Measurements from ENCODE around the gene LONRF3.

- TF ChIP-seq, protein P1, sequence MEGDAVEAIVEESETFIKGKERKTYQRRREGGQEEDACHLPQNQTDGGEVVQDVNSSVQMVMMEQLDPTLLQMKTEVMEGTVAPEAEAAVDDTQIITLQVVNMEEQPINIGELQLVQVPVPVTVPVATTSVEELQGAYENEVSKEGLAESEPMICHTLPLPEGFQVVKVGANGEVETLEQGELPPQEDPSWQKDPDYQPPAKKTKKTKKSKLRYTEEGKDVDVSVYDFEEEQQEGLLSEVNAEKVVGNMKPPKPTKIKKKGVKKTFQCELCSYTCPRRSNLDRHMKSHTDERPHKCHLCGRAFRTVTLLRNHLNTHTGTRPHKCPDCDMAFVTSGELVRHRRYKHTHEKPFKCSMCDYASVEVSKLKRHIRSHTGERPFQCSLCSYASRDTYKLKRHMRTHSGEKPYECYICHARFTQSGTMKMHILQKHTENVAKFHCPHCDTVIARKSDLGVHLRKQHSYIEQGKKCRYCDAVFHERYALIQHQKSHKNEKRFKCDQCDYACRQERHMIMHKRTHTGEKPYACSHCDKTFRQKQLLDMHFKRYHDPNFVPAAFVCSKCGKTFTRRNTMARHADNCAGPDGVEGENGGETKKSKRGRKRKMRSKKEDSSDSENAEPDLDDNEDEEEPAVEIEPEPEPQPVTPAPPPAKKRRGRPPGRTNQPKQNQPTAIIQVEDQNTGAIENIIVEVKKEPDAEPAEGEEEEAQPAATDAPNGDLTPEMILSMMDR (IDR thresholded peaks at IDR 0.05): no peak
- TF ChIP-seq ZFX (IDR thresholded peaks at IDR 0.05; ENCODE audit: borderline replicate concordance): no peak
These were observed 88.4 kb downstream of the LONRF3 start for GRCh38 chrX:119062750-119063374.
